Measurements from ENCODE around the gene NRP2. TPM values are rescaled to one million over a fixed set of nuclear protein-coding genes. Genes with fewer than 3 reads are reported as not detected.

Gene NRP2
- total RNA-seq, 2 donors from 2014 or later = 69.7 to 92.4 TPM

DNA sequence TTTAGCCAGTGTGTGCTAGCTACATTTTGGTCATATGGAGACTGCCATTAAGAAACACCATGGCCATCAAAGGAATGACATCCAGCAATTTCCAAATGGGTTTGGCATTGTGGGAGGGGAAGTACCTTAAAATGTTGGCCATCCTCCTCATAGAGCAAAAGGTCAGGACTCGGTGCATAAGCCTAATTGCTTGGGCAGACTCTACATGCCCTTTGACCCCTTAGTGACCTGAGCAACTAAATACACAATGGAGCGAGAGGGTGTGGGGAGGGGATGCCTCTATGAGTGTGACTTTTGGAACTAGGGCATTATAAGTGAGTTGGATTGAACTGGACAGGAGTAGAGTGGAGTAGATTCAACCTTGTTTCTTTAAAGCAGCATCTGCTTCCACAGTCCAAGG lies 44.9 kb downstream of the NRP2 start:
- H3K4me3 ChIP-seq (ENCODE audit: low read length) = no peak overlapping the region
- H3K4me1 ChIP-seq (ENCODE audit: control insufficient read depth, insufficient read depth, low read length) = peaks cover 10% of the 10 kb centered on the region
- no peak overlapping the region for H3K9ac ChIP-seq (ENCODE audit: extremely low read depth, low read length, poor library complexity, severe bottlenecking)
- Mint-ChIP-seq H3K36me3 (ENCODE audit: low read depth) (peaks cover 61% of the 10 kb centered on the region), H3K27ac (no peak overlapping the region), H3K4me1 (peaks cover 17% of the 10 kb centered on the region), H3K9me3 (no peaks in the 10 kb centered on the region), H3K27me3 (ENCODE audit: insufficient read depth) (no peaks in the 10 kb centered on the region), H3K4me3 (no peak overlapping the region)
- no peak overlapping the region for H3K27ac ChIP-seq (ENCODE audit: low read depth, low read length)
- peaks cover 95% of the 10 kb centered on the region for H3K36me3 ChIP-seq (ENCODE audit: control insufficient read depth, insufficient read depth, low read length)
- H3K9me3 ChIP-seq (ENCODE audit: control insufficient read depth, low read length) = no peaks in the 10 kb centered on the region
- H3K27me3 ChIP-seq (ENCODE audit: control insufficient read depth, insufficient read depth, low read length, poor library complexity, severe bottlenecking) = no peaks in the 10 kb centered on the region
- no peak for DNase-seq
- TF ChIP-seq, protein P1, sequence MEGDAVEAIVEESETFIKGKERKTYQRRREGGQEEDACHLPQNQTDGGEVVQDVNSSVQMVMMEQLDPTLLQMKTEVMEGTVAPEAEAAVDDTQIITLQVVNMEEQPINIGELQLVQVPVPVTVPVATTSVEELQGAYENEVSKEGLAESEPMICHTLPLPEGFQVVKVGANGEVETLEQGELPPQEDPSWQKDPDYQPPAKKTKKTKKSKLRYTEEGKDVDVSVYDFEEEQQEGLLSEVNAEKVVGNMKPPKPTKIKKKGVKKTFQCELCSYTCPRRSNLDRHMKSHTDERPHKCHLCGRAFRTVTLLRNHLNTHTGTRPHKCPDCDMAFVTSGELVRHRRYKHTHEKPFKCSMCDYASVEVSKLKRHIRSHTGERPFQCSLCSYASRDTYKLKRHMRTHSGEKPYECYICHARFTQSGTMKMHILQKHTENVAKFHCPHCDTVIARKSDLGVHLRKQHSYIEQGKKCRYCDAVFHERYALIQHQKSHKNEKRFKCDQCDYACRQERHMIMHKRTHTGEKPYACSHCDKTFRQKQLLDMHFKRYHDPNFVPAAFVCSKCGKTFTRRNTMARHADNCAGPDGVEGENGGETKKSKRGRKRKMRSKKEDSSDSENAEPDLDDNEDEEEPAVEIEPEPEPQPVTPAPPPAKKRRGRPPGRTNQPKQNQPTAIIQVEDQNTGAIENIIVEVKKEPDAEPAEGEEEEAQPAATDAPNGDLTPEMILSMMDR (conservative IDR thresholded peaks at IDR 0.05) = no peak
- WGBS, 2 experiments (ENCODE audit: insufficient coverage in 1 of 2, insufficient read length in 1 of 2) = 95% methylated on average over 2 of the region's 2 CpGs; no CpG with 5 or more reads in 1 of the 2 experiments

GRCh38 chr2:205728366-205728765 lies 46.1 kb downstream of the NRP2 start:
- H3K4me3 ChIP-seq (ENCODE audit: low read length) = no peak overlapping the region
- 90 to 96% methylated on average over 3 to 7 of the region's 7 CpGs for WGBS, 2 experiments (ENCODE audit: insufficient coverage in 1 of 2, insufficient read length in 1 of 2)
- H3K9me3 ChIP-seq (ENCODE audit: control insufficient read depth, low read length) = no peaks in the 10 kb centered on the region
- Mint-ChIP-seq H3K9me3 (no peaks in the 10 kb centered on the region), H3K4me1 (peaks cover 24% of the 10 kb centered on the region), H3K27ac (no peak overlapping the region), H3K4me3 (no peak overlapping the region), H3K36me3 (ENCODE audit: low read depth) (peaks cover 63% of the 10 kb centered on the region), H3K27me3 (ENCODE audit: insufficient read depth) (no peaks in the 10 kb centered on the region)
- no peak overlapping the region for H3K9ac ChIP-seq (ENCODE audit: extremely low read depth, low read length, poor library complexity, severe bottlenecking)
- DNase-seq = no peak
- H3K36me3 ChIP-seq (ENCODE audit: control insufficient read depth, insufficient read depth, low read length) = peaks cover 95% of the 10 kb centered on the region
- H3K27ac ChIP-seq (ENCODE audit: low read depth, low read length) = peak overlapping the region; percentile 50
- peaks cover 10% of the 10 kb centered on the region for H3K4me1 ChIP-seq (ENCODE audit: control insufficient read depth, insufficient read depth, low read length)
- TF ChIP-seq, protein P1 (conservative IDR thresholded peaks at IDR 0.05) = no peak
- H3K27me3 ChIP-seq (ENCODE audit: control insufficient read depth, insufficient read depth, low read length, poor library complexity, severe bottlenecking) = no peaks in the 10 kb centered on the region

- WGBS, 2 experiments (ENCODE audit: insufficient coverage in 1 of 2, insufficient read length in 1 of 2) = 88 to 96% methylated on average over 7 to 9 of the region's 9 CpGs
- H3K27ac Mint-ChIP-seq = peak overlapping the region; percentile 59
- H3K36me3 Mint-ChIP-seq (ENCODE audit: low read depth) = peaks cover 54% of the 10 kb centered on the region
- Histone ChIP-seq H3K36me3 (ENCODE audit: control insufficient read depth, insufficient read depth, low read length) (peaks cover 93% of the 10 kb centered on the region), H3K27ac (ENCODE audit: low read depth, low read length) (peak overlapping the region; percentile 9), H3K27me3 (ENCODE audit: control insufficient read depth, insufficient read depth, low read length, poor library complexity, severe bottlenecking) (no peaks in the 10 kb centered on the region), H3K4me1 (ENCODE audit: control insufficient read depth, insufficient read depth, low read length) (peaks cover 10% of the 10 kb centered on the region), H3K9ac (ENCODE audit: extremely low read depth, low read length, poor library complexity, severe bottlenecking) (no peak overlapping the region), H3K4me3 (ENCODE audit: low read length) (no peak overlapping the region), H3K9me3 (ENCODE audit: control insufficient read depth, low read length) (no peaks in the 10 kb centered on the region)
- no peaks in the 10 kb centered on the region for H3K9me3 Mint-ChIP-seq
- DNase-seq = no peak
- no peaks in the 10 kb centered on the region for H3K27me3 Mint-ChIP-seq (ENCODE audit: insufficient read depth)
- TF ChIP-seq, protein P1 (conservative IDR thresholded peaks at IDR 0.05) = no peak
- no peak overlapping the region for H3K4me3 Mint-ChIP-seq
- H3K4me1 Mint-ChIP-seq = peaks cover 39% of the 10 kb centered on the region
These were observed 47.9 kb downstream of the NRP2 start for GRCh38 chr2:205730191-205730590.

All from endodermal cell (in vitro differentiated cells).